Adrenal gland (tissue), 12 donors: ENCODE results near the gene OR52B6. TPM values are rescaled to one million over a fixed set of nuclear protein-coding genes. Genes with fewer than 3 reads are reported as not detected.

Experiments
- DNase-seq, 7 donors: peaks; one replicate each; pipeline ENCODE4 v3.0.0-alpha.2; 2019 to 2020
- H3K27ac ChIP-seq, 5 donors: fragments of 200-600 bp; sonication (generic) in 4 of 5; 1 replicate in 3 of 5; 2 replicates in 2 of 5; pipeline versions ENCODE4 v1.5.1 to v1.8.0; 2016 to 2020; ENCODE audit warnings: mild to moderate bottlenecking in 1 of 5
- H3K27me3 ChIP-seq: fragments of 200-600 bp; 2 replicates; pipeline ENCODE4 v1.8.0; 2021
- H3K36me3 ChIP-seq, 2 donors: fragments of 200-600 bp; replicated peaks in 1 of 2; 1 replicate in 1 of 2; 2 replicates in 1 of 2; pipeline versions ENCODE4 v1.5.1 to v1.8.0; 2018 to 2022
- H3K4me1 ChIP-seq, 2 donors: fragments of 200-600 bp; replicated peaks in 1 of 2; 1 replicate in 1 of 2; 2 replicates in 1 of 2; pipeline versions ENCODE4 v1.5.1 to v1.8.0; 2018 to 2021
- H3K4me3 ChIP-seq, 4 donors: fragments of 200-600 bp; sonication (generic) in 3 of 4; one replicate each; pipeline ENCODE4 v1.5.1; 2016 to 2018
- H3K9me3 ChIP-seq, 3 donors: fragments of 200-600 bp; sonication (generic) in 1 of 3; replicated peaks in 1 of 3; 1 replicate in 2 of 3; 2 replicates in 1 of 3; pipeline versions ENCODE4 v1.5.1 to v1.8.0; 2016 to 2021
- CTCF ChIP-seq, 6 experiments: fragments of 450-650 bp in 4 of 6; fragments of 200-600 bp in 2 of 6; sonication (generic) in 1 of 6; IDR thresholded peaks; 1 replicate in 5 of 6; 2 replicates in 1 of 6; pipeline versions ENCODE4 v1.5.1 to v1.8.0; 2016 to 2021; ENCODE audit warnings: antibody characterized with exemption in 6 of 6, mild to moderate bottlenecking in 2 of 6, moderate library complexity in 1 of 6
- POLR2A ChIP-seq, 2 donors: fragments of 450-650 bp; IDR thresholded peaks; one replicate each; pipeline ENCODE4 v1.6.1; 2017; ENCODE audit warnings: antibody characterized with exemption in 2 of 2, mild to moderate bottlenecking in 2 of 2, moderate library complexity in 1 of 2
- WGBS, 4 donors: extraction: QIAGEN DNeasy Blood & Tissue Kit in 2 of 4; methylation state at CpG; one replicate each; pipeline versions ENCODE4 v1.1.5 to v1.1.7; 2013 to 2017; 5-methylcytosine and 5-hydroxymethylcytosine counted together
- intact Hi-C, 2 donors: fragments of 100-400 bp; cut with DNase I; formaldehyde crosslinking; loops; one replicate each; pipeline versions ENCODE4 v1.14.1 to v1.15.0; 2022 to 2023
- polyA plus RNA-seq, 3 donors: library from polyadenylated mRNA; stranded (reverse); fragments of 200-250 nt in 2 of 3; fragments of 350-450 nt in 1 of 3; fragmentation: Illumina TruSeq in 1 of 3; extraction: RNeasy Lipid Tissue Mini Kit (QIAGEN cat#74804) in 1 of 3; gene quantifications; one replicate each; pipeline ENCODE4 v1.2.3, GENCODE V29; 2013 to 2014
- total RNA-seq, 9 donors: library from RNA; depleted of rRNA in 4 of 9; stranded (reverse); fragments of >200 nt in 4 of 9; fragments of 120-200 nt in 1 of 9; fragmentation: NEBNext Ultra II Directional in 1 of 9; extraction: Animal tissue kit (Norgen Biotek cat#: 25700) in 1 of 9; gene quantifications; one replicate each; pipeline versions ENCODE4 v1.1.0 to v1.2.4, GENCODE V29; 2013 to 2023
- donor health status: healthy with polysubstance abuse.
- donor health status: Bipolar disorder and iron deficiency.
- donor health status: DM: yes; HTN: yes; CAD: no.
- donor health status: DM: no; HTN: no; CAD: no.
- donor health status: DM: no; HTN: no; CAD: no.
- donor health status: DM: yes; HTN: yes; CAD: no.

Gene OR52B6
- total and polyA plus RNA-seq, 12 donors, result not detected

- intact Hi-C loops, result no loop called here
- no peak for TF ChIP-seq POLR2A (IDR thresholded peaks at IDR 0.05)
- TF ChIP-seq CTCF (IDR thresholded peaks at IDR 0.05), result no peak
Measured at GRCh38 chr11:5610446-5610845, 29.8 kb downstream of the OR52B6 start.

GRCh38 chr11:5611627-5612026 lies 30.9 kb downstream of the OR52B6 start:
- no peaks in the 10 kb centered on the region for H3K27me3 ChIP-seq
- 90 to 96% (median 93%) methylated on average over 11 of the region's 11 CpGs for WGBS, 4 donors
- intact Hi-C loops, result no loop called here
- H3K36me3 ChIP-seq, result no peaks in the 10 kb centered on the region
- no peaks in the 10 kb centered on the region for H3K9me3 ChIP-seq
- H3K4me1 ChIP-seq, result no peaks in the 10 kb centered on the region
- no peak for DNase-seq
- no peak overlapping the region for H3K4me3 ChIP-seq
- TF ChIP-seq CTCF (IDR thresholded peaks at IDR 0.05) (no peak), POLR2A (IDR thresholded peaks at IDR 0.05) (no peak)
- no peak overlapping the region for H3K27ac ChIP-seq

More at GRCh38 chr11:5610446-5610845, 29.8 kb downstream of the OR52B6 start:
- Histone ChIP-seq H3K27me3 (no peaks in the 10 kb centered on the region), H3K27ac (no peak overlapping the region), H3K9me3 (no peaks in the 10 kb centered on the region), H3K4me1 (no peaks in the 10 kb centered on the region), H3K4me3 (no peak overlapping the region), H3K36me3 (no peaks in the 10 kb centered on the region)
- no peak for DNase-seq
- WGBS, 4 donors, result 60 to 74% (median 72%) methylated on average over 5 of the region's 5 CpGs

- TF ChIP-seq CTCF (IDR thresholded peaks at IDR 0.05) (no peak), POLR2A (IDR thresholded peaks at IDR 0.05) (no peak)
- 79 to 90% (median 87%) methylated on average over 3 of the region's 3 CpGs for WGBS, 4 donors
- no peaks in the 10 kb centered on the region for H3K36me3 ChIP-seq
- DNase-seq, result no peak
- intact Hi-C loops, result no loop called here
- H3K4me3 ChIP-seq, result no peak overlapping the region
- no peak overlapping the region for H3K27ac ChIP-seq
- H3K27me3 ChIP-seq, result no peaks in the 10 kb centered on the region
- no peaks in the 10 kb centered on the region for H3K9me3 ChIP-seq
- H3K4me1 ChIP-seq, result peaks cover 2 to 6% of the 10 kb centered on the region in 2 donors
Measured at GRCh38 chr11:5618807-5619206, 38.1 kb downstream of the OR52B6 start.

- Histone ChIP-seq H3K4me3 (no peak overlapping the region), H3K4me1 (peaks cover 15 to 21% of the 10 kb centered on the region in 2 donors), H3K27ac (peak overlapping the region in 1 of 5 donors; percentile 24), H3K9me3 (no peaks in the 10 kb centered on the region), H3K36me3 (no peaks in the 10 kb centered on the region), H3K27me3 (no peaks in the 10 kb centered on the region)
- TF ChIP-seq POLR2A (IDR thresholded peaks at IDR 0.05), result no peak
- no peak for TF ChIP-seq CTCF (IDR thresholded peaks at IDR 0.05)
- DNase-seq, result no peak
- intact Hi-C loops, result no loop called here
- 55 to 77% (median 63%) methylated on average over 3 of the region's 3 CpGs for WGBS, 4 donors
Measured at GRCh38 chr11:5620651-5621521, 40.2 kb downstream of the OR52B6 start.
